SIG-M5 (cell line): Measurements from ENCODE around the gene TRAPPC2L.

Experiments
- DNase-seq: peaks from one replicate; lab custom pipeline; 2025; lab: John Stamatoyannopoulos, UW

Gene TRAPPC2L

GRCh38 chr16:88856828-88857727 lies at the start of gene TRAPPC2L, which contains the start of gene GALNS:
Gene TRAPPC2L (plus strand): TSS chr16:88857127. CDS start chr16:88857151, 24 bp downstream.
Gene GALNS (minus strand): TSS chr16:88856947. CDS start chr16:88856877, 70 bp downstream.
- DNase-seq = peak; percentile 9

GRCh38 chr16:88807142-88807625 lies 49.7 kb upstream of the TRAPPC2L start:
- DNase-seq = no peak

- no peak for DNase-seq
Observed at GRCh38 chr16:88807626-88808453, 49.1 kb upstream of the TRAPPC2L start.

GRCh38 chr16:88809068-88809675 lies 47.8 kb upstream of the TRAPPC2L start:
- DNase-seq = no peak

DNA sequence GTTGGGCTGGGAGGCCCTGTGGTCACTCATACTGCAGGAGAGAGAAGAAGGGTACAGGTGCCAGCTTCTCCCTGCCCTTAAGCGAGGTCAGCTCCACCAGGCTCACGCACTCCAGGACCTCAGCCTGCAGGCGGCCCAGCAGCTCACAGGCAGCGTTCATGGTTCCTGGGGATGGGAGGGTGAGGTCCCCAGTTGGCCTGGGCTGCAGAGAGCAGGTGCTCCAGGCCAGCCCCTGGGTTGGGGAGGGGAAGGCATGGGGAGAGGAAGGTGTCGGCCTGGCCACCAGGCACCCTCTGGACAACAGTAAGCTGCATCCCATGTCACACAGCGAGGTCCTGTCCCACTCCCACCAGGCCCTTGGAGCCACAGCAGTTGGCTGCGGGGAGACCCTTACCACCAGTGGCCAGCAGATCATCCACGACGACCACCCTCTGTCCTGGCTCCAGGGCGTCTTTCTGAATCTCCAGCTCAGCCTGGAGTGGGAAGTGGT lies 47.2 kb upstream of the TRAPPC2L start:
- DNase-seq = no peak

- DNase-seq = no peak
Observed at GRCh38 chr16:88810166-88810911, 46.6 kb upstream of the TRAPPC2L start.

DNA sequence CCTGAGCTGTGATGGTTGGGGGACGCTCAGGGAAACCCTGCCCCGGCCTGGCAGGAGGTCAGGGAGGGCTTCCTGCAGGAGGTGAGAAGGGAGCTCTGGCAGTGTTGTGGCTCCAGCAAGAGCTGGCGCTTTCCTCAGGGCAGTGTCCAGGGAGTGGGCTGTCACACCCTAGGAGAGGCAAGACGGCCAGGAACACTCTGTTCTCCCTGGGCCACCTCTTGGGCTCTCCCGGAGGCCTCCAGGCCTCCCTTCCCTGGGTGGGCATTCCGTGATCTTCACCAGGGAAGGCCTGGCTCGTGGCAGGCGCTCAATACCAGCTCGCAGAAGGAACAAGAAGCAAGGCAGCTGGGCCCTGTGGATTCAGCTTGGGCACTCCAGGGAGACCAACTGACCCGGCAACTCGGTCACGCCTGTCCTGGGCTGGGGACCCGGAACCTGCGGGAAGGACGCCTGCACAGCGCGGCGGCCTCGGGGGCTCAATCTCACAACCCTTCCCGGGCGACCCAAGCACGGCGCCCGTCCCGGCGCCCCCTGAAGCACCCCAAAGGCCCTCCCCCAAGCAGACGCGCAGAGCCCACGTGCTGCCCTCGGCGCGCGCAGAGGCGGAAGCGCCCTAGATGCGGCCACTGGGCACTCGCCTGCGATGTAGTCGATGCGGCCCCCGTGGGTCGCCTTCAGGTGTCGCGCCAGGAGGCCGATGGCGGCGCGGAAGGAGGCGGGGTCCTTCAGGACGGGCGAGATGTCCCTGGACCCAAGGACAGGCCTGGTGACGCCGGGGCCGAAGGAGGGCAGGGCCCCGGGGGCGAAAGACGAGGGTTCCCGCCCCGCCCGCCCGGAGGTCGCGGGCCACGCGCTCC lies 45.8 kb upstream of the TRAPPC2L start:
- no peak for DNase-seq

DNA sequence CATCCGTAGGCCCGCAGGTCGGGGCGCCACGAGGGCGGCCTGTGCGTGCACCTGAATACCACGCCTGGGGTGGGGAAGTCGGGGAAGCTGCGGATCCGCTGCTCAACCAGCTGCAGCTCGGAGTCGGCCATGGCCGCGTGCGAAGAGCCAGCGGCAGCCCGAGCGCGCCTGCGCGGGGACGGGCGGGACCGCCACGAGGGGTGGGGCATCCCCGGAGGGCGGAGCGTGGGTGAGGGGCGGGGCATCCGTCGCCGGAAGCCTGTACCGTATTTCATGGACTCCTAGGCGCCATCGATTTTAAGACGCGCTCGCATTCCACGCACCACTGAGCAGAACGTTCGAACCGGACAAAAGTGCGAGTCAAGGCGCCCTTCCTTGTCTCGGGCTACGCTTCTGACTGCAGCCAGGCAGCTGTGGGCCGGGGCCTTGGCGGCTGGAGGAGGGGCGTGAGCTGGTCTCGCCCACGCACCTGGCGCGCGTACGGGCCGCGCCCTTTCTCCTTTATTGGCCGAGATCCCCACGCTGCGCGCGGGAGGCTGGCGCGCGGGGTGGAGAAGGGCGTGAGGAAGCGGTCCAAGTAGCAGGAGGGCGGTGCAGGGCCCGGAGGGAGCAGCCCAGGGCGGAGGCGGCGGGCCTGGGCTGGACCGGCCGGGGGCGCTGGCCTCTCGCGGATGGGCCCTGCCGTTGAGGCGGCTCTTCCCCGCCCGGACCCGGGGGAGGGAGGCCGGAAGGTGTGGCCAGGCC lies 45.0 kb upstream of the TRAPPC2L start, which contains the start of gene APRT:
Gene APRT, minus strand, starts transcription at position 160 of the 744 bp plus-strand sequence. Its CDS starts 29 bp downstream, at position 131.
- DNase-seq = no peak

GRCh38 chr16:88812513-88813268 lies 44.2 kb upstream of the TRAPPC2L start:
- DNase-seq = no peak

GRCh38 chr16:88813269-88814143 lies 43.4 kb upstream of the TRAPPC2L start:
- DNase-seq = no peak

DNA sequence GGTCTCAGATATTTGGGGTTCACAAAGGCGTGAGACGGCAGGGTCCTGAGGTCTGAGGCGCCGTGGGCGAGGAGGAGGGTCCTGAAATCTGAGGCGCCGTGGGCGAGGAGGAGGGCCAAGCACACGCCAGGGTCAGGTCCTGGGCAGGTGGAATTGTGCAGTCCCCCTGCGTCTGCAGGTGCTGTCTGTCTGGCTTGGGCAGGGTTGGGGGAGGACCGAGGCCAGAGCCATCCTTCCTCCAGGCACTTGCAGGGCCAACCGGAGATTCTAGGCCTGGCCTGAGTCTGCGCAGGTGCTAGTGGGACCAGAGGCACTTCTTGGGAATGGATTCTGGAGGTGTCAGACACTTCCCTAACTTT lies 42.8 kb upstream of the TRAPPC2L start:
- DNase-seq = no peak

GRCh38 chr16:88815227-88815626 lies 41.7 kb upstream of the TRAPPC2L start:
- no peak for DNase-seq

DNA sequence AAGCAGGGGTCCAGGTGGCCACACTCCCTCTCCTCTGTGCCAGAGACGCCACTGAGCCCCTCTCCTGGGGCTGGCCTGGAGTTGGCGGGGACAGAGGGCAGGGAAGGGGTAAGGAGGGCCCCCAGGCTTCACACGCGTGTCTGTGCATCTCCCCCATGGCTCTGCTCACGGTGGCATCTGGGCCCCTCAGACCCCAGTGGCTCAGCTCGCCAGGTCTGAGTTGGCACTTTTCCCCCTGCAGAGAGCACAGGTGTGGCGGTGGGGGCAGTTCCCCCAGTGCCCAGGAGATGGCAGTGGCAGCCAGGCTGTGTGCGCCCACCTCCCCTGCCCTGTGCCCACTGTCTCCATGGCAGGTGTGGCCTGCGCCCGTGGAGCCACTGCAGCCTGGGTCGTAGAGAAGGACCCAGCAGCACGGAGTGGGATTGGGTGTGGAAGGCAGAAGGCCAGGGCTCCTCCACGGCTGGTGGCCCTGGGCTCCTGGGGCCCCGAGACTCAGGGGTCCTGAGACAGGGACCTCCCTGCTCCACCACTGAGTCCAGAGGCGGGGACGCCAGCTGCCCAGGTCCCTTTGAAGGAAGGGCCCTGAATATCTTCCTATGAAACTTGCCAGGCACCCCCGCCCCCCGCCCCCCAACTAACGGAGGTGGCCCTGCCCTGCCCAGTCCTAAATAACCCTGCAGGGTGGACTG lies 40.9 kb upstream of the TRAPPC2L start:
- no peak for DNase-seq

DNA sequence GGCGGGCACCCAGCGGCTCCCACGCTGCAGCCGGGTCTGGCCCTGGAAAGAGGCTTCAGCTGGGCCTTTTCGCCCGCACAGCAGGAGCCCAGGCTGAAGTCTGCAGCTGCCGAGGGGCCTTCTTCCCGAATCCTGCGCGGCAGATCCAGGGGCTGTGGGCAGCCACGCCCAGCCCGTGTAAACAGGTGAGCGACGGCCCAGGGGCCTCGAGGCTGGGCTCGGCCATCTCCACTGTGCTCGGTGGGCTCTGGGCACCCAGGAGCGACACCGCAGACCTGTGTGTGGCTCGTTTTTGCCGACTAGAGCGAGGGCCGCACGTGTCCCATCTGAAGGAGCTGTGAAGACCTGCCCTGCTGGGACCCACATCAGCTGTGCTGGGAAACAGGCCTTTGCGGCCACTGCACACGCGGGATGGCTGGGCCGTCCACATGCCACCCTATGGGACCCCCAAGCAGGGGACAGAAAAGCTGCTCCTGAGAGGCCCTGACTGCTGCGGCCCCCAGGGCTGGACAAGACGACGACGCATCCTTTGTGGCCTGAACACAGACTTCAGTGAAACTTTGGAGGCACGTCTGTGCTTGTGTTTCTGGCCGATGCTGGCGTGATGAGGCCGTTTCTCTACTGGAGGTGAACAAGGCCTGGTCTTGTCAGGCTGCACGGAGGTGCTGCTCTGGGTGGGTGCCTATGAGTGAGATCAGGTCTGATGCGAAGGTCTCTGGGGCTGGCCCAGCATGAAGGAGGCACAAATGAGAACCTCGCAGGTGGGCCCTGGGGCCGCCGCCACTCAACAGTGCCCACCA lies 40.0 kb upstream of the TRAPPC2L start:
- DNase-seq = no peak

GRCh38 chr16:88817785-88818574 lies 38.9 kb upstream of the TRAPPC2L start:
- no peak for DNase-seq

DNA sequence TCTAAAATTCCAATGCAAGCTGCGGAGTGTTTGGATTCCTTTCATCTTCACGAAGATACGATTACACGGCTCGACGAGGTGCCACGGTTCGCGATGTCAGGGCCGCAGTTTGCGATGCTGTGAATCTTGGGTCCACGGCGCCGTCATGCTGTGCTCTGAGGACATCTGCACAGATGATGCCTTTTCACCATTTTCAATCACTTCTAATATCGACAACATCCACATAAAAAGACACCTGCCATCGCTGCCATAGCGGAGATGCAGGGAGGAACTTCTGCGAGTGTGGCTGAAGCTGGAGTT lies 38.4 kb upstream of the TRAPPC2L start:
- no peak for DNase-seq
